Ovary (tissue), 3 donors: Measurements from ENCODE around the gene CWF19L2.

Source experiments
- CTCF ChIP-seq, 3 donors: fragments of 450-650 bp in 2 of 3; fragments of 200-600 bp in 1 of 3; IDR thresholded peaks; one replicate each; pipeline versions ENCODE4 v1.5.1 to v1.8.0; 2016 to 2022; ENCODE audit warnings: antibody characterized with exemption in 3 of 3, mild to moderate bottlenecking in 1 of 3
- POLR2A ChIP-seq: fragments of 450-650 bp; IDR thresholded peaks from one replicate; pipeline ENCODE4 v1.6.1; 2017; ENCODE audit warnings: antibody characterized with exemption, mild to moderate bottlenecking, moderate library complexity
- donor health status: DM: no; HTN: no; CAD: no.

DNA sequence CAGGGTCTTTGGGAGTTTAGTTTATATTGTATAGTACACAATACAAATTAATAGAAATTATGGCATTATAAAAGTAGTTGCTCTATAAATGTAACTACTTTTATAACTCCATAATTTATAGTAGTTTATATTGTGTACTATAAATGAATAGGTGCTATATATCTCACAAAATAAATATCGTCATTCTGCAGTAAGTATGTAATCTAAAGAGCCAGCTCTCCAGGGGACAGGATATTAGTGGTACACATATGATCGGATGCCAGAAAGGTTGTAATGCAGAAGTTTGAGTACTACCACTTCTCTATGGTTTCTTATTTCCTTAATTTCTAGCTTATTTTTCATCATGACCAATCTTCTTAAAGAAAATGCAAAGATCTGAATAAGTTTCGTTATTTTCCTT, 20.2 kb upstream of the CWF19L2 start:
- TF ChIP-seq POLR2A (no peak), CTCF (IDR thresholded peaks at IDR 0.05) (no peak)
